Right lobe of liver (tissue), 4 donors: Measurements from ENCODE around the gene ANKRD44.

ENCODE experiments used
- CTCF ChIP-seq, 4 donors: fragments of 200-600 bp in 3 of 4; fragments of 450-650 bp in 1 of 4; IDR thresholded peaks; one replicate each; pipeline versions ENCODE4 v1.5.1 to v1.8.0; 2016 to 2022; ENCODE audit warnings: antibody characterized with exemption in 4 of 4, mild to moderate bottlenecking in 2 of 4
- POLR2A ChIP-seq: fragments of 450-650 bp; IDR thresholded peaks from one replicate; pipeline ENCODE4 v1.6.1; 2017; ENCODE audit warnings: antibody characterized with exemption, mild to moderate bottlenecking
- donor health status: DM: no; HTN: no; CAD: no.
- donor health status: DM: no; HTN: no; CAD: no.
- donor health status: DM: no; HTN: yes; CAD: no.

GRCh38 chr2:197101519-197101918 is 209.1 kb downstream of the ANKRD44 start:
- TF ChIP-seq CTCF (IDR thresholded peaks at IDR 0.05) = no peak
- TF ChIP-seq POLR2A = no peak
